HL-60 (cell line): ENCODE results near the gene PWWP2B.

Experiments
- DNase-seq, 2 experiments: peaks; one replicate each; pipeline ENCODE4 v3.0.0-alpha.2; 2010 to 2020; ENCODE audit warnings: low read depth in 1 of 2, low spot score in 1 of 2
- H3K27ac ChIP-seq: fragments of 250-450 bp; sonication (Bioruptor Pico); replicated peaks from 2 replicates; pipeline ENCODE4 v1.5.1; 2020; ENCODE audit warnings: mild to moderate bottlenecking, moderate library complexity
- H3K27me3 ChIP-seq: fragments of 250-450 bp; sonication (Bioruptor Pico); 2 replicates; pipeline ENCODE4 v1.5.1; 2021; ENCODE audit warnings: mild to moderate bottlenecking, moderate library complexity; ENCODE audit not compliant: insufficient read depth, poor library complexity, severe bottlenecking
- H3K4me3 ChIP-seq: replicated peaks from 2 replicates; pipeline ENCODE4 v1.5.1; 2011; ENCODE audit warnings: mild to moderate bottlenecking, control low read depth, low read length; ENCODE audit not compliant: insufficient read depth
- CTCF ChIP-seq: IDR thresholded peaks from one replicate; pipeline ENCODE4 v1.5.1; 2011; ENCODE audit warnings: low read length, control low read depth, inconsistent platforms; ENCODE audit not compliant: insufficient read depth
- GABPA ChIP-seq: IDR thresholded peaks from 2 replicates; pipeline ENCODE4 v1.6.1; 2012; ENCODE audit warnings: low read depth
- POLR2AphosphoS5 ChIP-seq: IDR thresholded peaks from 2 replicates; pipeline ENCODE4 v1.6.1; 2012; ENCODE audit warnings: low read depth
- SPI1 ChIP-seq: IDR thresholded peaks from 2 replicates; pipeline ENCODE4 v1.6.1; 2012; ENCODE audit warnings: low read depth, mild to moderate bottlenecking, borderline replicate concordance
- TF ChIP-seq, protein P1 (sequence below): IDR thresholded peaks from 2 replicates; pipeline ENCODE4 v1.6.1; 2012; ENCODE audit warnings: low read depth; ENCODE audit not compliant: insufficient replicate concordance

The PWWP2B gene

DNA sequence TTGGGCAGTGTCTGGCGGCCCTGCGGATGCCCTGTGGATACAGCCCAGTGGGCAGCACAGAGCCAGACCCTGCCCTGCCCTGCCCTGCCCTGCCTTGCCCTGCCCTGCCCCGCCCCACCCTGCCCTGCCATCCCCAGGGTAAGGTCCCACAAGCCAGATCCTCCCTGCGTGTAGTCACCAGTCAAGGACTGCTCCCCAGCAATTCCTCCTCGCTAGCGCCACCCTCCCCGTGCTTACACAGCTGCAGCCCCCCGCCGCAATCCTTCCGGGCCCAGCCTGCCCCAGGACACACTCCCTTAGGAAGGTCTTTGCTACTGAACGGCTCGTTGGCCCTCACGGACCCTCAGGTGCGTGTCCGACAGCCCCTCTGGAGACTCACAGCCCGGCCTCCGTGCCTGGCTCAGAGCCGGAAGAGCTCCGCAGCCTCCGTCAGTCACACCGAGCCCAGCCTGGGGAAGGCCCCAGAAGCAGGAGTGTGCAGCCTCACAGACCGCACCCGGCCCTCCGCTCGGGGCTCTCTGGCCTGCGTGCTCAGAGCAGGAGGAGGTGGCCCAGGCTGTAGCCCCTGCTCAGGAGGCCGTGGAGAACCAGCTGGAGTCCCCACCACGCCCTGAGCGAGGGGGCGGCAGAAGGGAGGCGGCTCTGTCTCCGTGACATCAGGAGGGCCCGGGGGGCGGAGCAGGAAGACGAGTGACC is 68.3 kb downstream of the PWWP2B start:
- TF ChIP-seq, protein P1, sequence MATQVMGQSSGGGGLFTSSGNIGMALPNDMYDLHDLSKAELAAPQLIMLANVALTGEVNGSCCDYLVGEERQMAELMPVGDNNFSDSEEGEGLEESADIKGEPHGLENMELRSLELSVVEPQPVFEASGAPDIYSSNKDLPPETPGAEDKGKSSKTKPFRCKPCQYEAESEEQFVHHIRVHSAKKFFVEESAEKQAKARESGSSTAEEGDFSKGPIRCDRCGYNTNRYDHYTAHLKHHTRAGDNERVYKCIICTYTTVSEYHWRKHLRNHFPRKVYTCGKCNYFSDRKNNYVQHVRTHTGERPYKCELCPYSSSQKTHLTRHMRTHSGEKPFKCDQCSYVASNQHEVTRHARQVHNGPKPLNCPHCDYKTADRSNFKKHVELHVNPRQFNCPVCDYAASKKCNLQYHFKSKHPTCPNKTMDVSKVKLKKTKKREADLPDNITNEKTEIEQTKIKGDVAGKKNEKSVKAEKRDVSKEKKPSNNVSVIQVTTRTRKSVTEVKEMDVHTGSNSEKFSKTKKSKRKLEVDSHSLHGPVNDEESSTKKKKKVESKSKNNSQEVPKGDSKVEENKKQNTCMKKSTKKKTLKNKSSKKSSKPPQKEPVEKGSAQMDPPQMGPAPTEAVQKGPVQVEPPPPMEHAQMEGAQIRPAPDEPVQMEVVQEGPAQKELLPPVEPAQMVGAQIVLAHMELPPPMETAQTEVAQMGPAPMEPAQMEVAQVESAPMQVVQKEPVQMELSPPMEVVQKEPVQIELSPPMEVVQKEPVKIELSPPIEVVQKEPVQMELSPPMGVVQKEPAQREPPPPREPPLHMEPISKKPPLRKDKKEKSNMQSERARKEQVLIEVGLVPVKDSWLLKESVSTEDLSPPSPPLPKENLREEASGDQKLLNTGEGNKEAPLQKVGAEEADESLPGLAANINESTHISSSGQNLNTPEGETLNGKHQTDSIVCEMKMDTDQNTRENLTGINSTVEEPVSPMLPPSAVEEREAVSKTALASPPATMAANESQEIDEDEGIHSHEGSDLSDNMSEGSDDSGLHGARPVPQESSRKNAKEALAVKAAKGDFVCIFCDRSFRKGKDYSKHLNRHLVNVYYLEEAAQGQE, result no peak
- no peak for TF ChIP-seq SPI1
- no peak for TF ChIP-seq POLR2AphosphoS5
- TF ChIP-seq GABPA, result no peak
- Histone ChIP-seq H3K4me3 (no peak overlapping the region), H3K27me3 (no peaks in the 10 kb centered on the region), H3K27ac (no peak overlapping the region)
- DNase-seq, result no peak

DNA sequence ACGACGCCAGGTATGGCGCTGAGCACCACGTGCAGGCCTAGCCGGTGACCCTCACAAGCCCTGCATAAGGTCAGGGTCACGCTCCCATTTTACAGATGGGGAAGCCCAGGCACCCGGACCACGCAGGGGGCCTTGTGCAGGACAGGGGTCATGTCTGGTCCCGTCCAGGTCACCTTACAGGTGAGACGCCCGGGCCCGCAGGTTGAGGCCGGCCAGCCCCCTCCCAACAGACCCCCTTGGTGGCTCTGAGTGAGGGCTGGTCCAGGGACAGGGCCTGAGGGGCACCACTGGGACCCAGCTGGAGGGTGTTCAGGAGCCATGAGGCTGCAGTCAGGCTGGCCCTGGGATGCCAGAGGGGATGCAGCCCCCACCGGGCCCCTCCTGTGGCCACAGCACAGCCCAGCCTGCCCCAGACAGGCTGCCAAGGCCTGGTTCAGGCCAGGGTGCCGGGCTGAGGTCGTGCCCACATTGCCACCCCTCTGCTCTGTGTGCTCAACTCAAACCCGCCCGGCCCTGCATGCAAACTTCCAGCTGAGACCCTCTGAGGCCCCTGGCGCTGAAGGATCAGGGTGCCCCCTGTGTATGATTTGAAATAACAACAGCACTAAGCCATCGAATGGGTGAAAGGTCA is 69.0 kb downstream of the PWWP2B start:
- Histone ChIP-seq H3K27me3 (no peaks in the 10 kb centered on the region), H3K27ac (no peak overlapping the region), H3K4me3 (no peak overlapping the region)
- no peak for DNase-seq
- TF ChIP-seq POLR2AphosphoS5 (no peak), GABPA (no peak), SPI1 (no peak), CTCF (no peak)
- TF ChIP-seq, protein P1, result no peak

GRCh38 chr10:132466520-132467463 is 69.8 kb downstream of the PWWP2B start:
- H3K27ac ChIP-seq, result no peak overlapping the region
- no peaks in the 10 kb centered on the region for H3K27me3 ChIP-seq
- DNase-seq, result no peak
- no peak for TF ChIP-seq POLR2AphosphoS5
- no peak for TF ChIP-seq GABPA
- TF ChIP-seq, protein P1, result no peak
- TF ChIP-seq SPI1, result no peak
- TF ChIP-seq CTCF, result no peak
- no peak overlapping the region for H3K4me3 ChIP-seq
